Stomach (tissue), 9 donors: ENCODE results near the gene HSPB6. TPM values are rescaled to one million over a fixed set of nuclear protein-coding genes. Genes with fewer than 3 reads are reported as not detected.
A peak's percentile ranks its signal among the peaks of the same experiment; 100 is the strongest.

ENCODE experiments used
- DNase-seq, 2 donors: peaks; one replicate each; pipeline versions ENCODE4 v3.0.0 to v3.0.0-alpha.2; 2013 to 2019
- H3K27ac ChIP-seq, 5 donors: fragments of 200-600 bp in 4 of 5; sonication (generic) in 4 of 5; one replicate each; pipeline ENCODE4 v1.5.1; 2013 to 2019; ENCODE audit warnings: mild to moderate bottlenecking in 1 of 5, moderate library complexity in 1 of 5
- H3K27me3 ChIP-seq, 3 donors: fragments of 200-600 bp; sonication (generic); one replicate each; pipeline ENCODE4 v1.5.1; 2017 to 2019; ENCODE audit warnings: mixed run types in 1 of 3
- H3K36me3 ChIP-seq, 4 donors: fragments of 200-600 bp; sonication (generic); 1 replicate in 3 of 4; 2 replicates in 1 of 4; pipeline ENCODE4 v1.5.1; 2016 to 2019
- H3K4me1 ChIP-seq, 4 donors: fragments of 200-600 bp; sonication (generic); one replicate each; pipeline ENCODE4 v1.5.1; 2016 to 2019
- H3K4me3 ChIP-seq, 4 donors: fragments of 200-600 bp; sonication (generic) in 3 of 4; one replicate each; pipeline ENCODE4 v1.5.1; 2016 to 2019; ENCODE audit warnings: mild to moderate bottlenecking in 1 of 4
- H3K9me3 ChIP-seq, 4 donors: fragments of 200-600 bp; sonication (generic); one replicate each; pipeline ENCODE4 v1.5.1; 2016 to 2019
- EP300 ChIP-seq: sonication (generic); formaldehyde crosslinking; IDR thresholded peaks from one replicate; pipeline ENCODE4 v1.6.1; 2017; ENCODE audit warnings: antibody characterized with exemption
- POLR2A ChIP-seq, 4 donors: fragments of 450-650 bp; IDR thresholded peaks; one replicate each; pipeline ENCODE4 v1.6.1; 2016; ENCODE audit warnings: antibody characterized with exemption in 4 of 4, control low read depth in 2 of 4, mild to moderate bottlenecking in 1 of 4, moderate library complexity in 1 of 4
- POLR2AphosphoS5 ChIP-seq, 3 donors: sonication (generic); formaldehyde crosslinking; IDR thresholded peaks; one replicate each; pipeline ENCODE4 v1.6.1; 2016; ENCODE audit warnings: antibody characterized with exemption in 3 of 3
- WGBS, 5 donors: extraction: QIAGEN DNeasy Blood & Tissue Kit in 3 of 5; methylation state at CpG; one replicate each; pipeline versions ENCODE4 v1.1.5 to v1.1.7; 2013 to 2018; 5-methylcytosine and 5-hydroxymethylcytosine counted together
- intact Hi-C: fragments of 100-400 bp; cut with DNase I; formaldehyde crosslinking; loops from one replicate; pipeline ENCODE4 v1.15.1; 2023; ENCODE audit warnings: low total_unique reads
- polyA plus RNA-seq, 3 donors: library from polyadenylated mRNA; stranded (reverse); fragments of 200-250 nt; gene quantifications; one replicate each; pipeline ENCODE4 v1.2.3, GENCODE V29; 2013
- total RNA-seq, 5 donors: library from RNA; depleted of rRNA; stranded (reverse); fragments of >200 nt; gene quantifications; one replicate each; pipeline versions ENCODE4 v1.1.0 to v1.2.3, GENCODE V29; 2014 to 2016
- TF ChIP-seq, protein P1 (sequence below), 7 experiments: fragments of 450-650 bp in 4 of 7; fragments of 200-600 bp in 3 of 7; sonication (generic) in 3 of 7; IDR thresholded peaks; one replicate each; pipeline ENCODE4 v1.5.1; 2016 to 2019; ENCODE audit warnings: antibody characterized with exemption in 7 of 7, control low read depth in 2 of 7, mild to moderate bottlenecking in 1 of 7
- donor health status: healthy with polysubstance abuse.
- donor health status: Bipolar disorder and iron deficiency.
- donor health status: healthy.

HSPB6 gene
- total and polyA plus RNA-seq, 8 donors, result 25.0 to 492 (median 81.0) TPM

DNA sequence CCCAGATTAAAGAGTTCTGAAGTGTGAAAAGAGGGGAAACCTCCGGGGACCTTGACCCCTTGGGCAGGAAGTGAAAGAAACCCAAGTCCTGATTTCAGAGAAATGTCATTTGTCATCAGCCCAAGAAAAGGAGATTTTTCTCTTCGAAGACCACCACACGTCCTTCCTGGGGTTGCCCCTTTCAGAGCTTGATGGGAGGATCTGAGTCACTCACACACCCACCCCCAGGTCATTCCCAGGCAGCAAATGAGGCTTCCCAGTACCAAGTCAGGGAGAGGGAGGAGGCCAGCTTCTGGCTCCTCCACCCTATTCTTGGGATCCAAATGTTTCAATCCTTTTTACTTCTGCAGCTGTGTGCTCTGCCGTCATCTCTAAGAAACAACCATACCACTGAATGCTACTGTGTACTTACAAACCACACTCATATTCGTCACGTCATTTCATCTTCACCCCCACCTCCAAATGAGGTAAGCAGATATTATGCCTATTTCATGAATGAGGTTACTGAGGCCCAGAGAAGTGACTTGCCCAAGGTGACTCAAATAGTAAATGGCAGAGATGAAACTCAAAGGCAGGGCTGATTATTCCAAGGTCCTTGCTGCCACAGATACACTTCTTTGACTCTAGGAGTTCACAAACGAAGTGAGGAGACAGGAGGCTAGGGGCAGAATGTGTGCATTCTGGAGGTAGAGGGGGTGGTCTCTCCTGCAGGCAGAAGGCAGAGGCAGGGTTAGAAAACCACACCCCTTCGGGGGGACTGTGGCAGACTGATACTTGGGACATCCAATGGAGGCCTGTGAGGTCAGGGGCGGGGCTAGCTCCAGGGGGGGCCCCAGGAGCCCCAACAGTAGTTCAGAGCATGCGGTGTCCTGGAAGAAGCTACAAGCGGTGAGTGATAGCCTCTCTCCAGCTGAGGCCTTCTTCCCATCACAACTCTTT is 44.0 kb downstream of the HSPB6 start:
- no peak overlapping the region for H3K4me3 ChIP-seq
- H3K27ac ChIP-seq, result no peak overlapping the region
- H3K27me3 ChIP-seq, result no peaks in the 10 kb centered on the region
- no peaks in the 10 kb centered on the region for H3K9me3 ChIP-seq
- WGBS, 5 donors, result 64 to 74% (median 73%) methylated on average over 10 to 11 of the region's 11 CpGs
- DNase-seq, result peak in 1 of 2 donors; percentile 3
- intact Hi-C loops, result loop anchor here (10.0 kb wide), 1 partner anchor 168 kb away; the partner anchor contains the start of gene TMEM147
- H3K36me3 ChIP-seq, result no peaks in the 10 kb centered on the region
- TF ChIP-seq POLR2A (IDR thresholded peaks at IDR 0.05) (no peak), EP300 (no peak), POLR2AphosphoS5 (IDR thresholded peaks at IDR 0.05) (no peak)
- TF ChIP-seq, protein P1, sequence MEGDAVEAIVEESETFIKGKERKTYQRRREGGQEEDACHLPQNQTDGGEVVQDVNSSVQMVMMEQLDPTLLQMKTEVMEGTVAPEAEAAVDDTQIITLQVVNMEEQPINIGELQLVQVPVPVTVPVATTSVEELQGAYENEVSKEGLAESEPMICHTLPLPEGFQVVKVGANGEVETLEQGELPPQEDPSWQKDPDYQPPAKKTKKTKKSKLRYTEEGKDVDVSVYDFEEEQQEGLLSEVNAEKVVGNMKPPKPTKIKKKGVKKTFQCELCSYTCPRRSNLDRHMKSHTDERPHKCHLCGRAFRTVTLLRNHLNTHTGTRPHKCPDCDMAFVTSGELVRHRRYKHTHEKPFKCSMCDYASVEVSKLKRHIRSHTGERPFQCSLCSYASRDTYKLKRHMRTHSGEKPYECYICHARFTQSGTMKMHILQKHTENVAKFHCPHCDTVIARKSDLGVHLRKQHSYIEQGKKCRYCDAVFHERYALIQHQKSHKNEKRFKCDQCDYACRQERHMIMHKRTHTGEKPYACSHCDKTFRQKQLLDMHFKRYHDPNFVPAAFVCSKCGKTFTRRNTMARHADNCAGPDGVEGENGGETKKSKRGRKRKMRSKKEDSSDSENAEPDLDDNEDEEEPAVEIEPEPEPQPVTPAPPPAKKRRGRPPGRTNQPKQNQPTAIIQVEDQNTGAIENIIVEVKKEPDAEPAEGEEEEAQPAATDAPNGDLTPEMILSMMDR (IDR thresholded peaks at IDR 0.05), result no peak
- peaks cover 13 to 24% (median 15%) of the 10 kb centered on the region in 4 donors for H3K4me1 ChIP-seq

- Histone ChIP-seq H3K36me3 (no peaks in the 10 kb centered on the region), H3K27me3 (no peaks in the 10 kb centered on the region), H3K9me3 (no peaks in the 10 kb centered on the region), H3K27ac (peak overlapping the region in 2 of 5 donors; percentile 2 to 8), H3K4me1 (peaks cover 7 to 13% (median 10%) of the 10 kb centered on the region in 4 donors), H3K4me3 (no peak overlapping the region)
- no peak for DNase-seq
- intact Hi-C loops, result loop anchor here (10.0 kb wide), 1 partner anchor 166 kb away; the partner anchor contains the start of gene TMEM147
- TF ChIP-seq, protein P1 (IDR thresholded peaks at IDR 0.05), result no peak
- no peak for TF ChIP-seq POLR2A (IDR thresholded peaks at IDR 0.05)
- no peak for TF ChIP-seq EP300
- no peak for TF ChIP-seq POLR2AphosphoS5 (IDR thresholded peaks at IDR 0.05)
- 42 to 59% (median 56%) methylated on average over 13 of the region's 13 CpGs for WGBS, 5 donors
Observed at GRCh38 chr19:35710784-35711723, 45.8 kb downstream of the HSPB6 start.

- H3K27ac ChIP-seq, result no peak overlapping the region
- no peaks in the 10 kb centered on the region for H3K36me3 ChIP-seq
- peaks cover 0 to 9% (median 0%) of the 10 kb centered on the region in 3 donors for H3K27me3 ChIP-seq
- peaks cover 0 to 2% (median under 1%) of the 10 kb centered on the region in 4 donors for H3K4me1 ChIP-seq
- TF ChIP-seq POLR2AphosphoS5 (IDR thresholded peaks at IDR 0.05) (no peak), EP300 (no peak), POLR2A (IDR thresholded peaks at IDR 0.05) (no peak)
- TF ChIP-seq, protein P1 (IDR thresholded peaks at IDR 0.05), result no peak
- no peak overlapping the region for H3K4me3 ChIP-seq
- H3K9me3 ChIP-seq, result no peaks in the 10 kb centered on the region
- intact Hi-C loops, result no loop called here
- peak in 1 of 2 donors; percentile 12 for DNase-seq
- 82 to 100% (median 97%) methylated on average over 1 of the region's 1 CpG for WGBS, 5 donors
Observed at GRCh38 chr19:35708391-35708790, 48.4 kb downstream of the HSPB6 start.

Other genes with a start within 250 kb of the HSPB6 start
- gene DMKN, start 243.4 kb downstream of the HSPB6 start, total RNA-seq, result 10 to 100 TPM in 2 of 5 donors, 1 to 10 TPM in 2, not detected in 1; 4.9 to 36.9 (median 20.2) TPM
- 100 to 1,000 TPM in 1 of 3 donors, 10 to 100 TPM in 2; 76.7 to 139 (median 83.6) TPM for gene DMKN, start 243.4 kb downstream of the HSPB6 start, polyA plus RNA-seq
- gene SBSN, start 228.7 kb downstream of the HSPB6 start, total RNA-seq, result not detected
- 10 to 100 TPM in 1 of 3 donors, 1 to 10 TPM in 1, not detected in 1; 1.1 to 29.2 TPM for gene SBSN, start 228.7 kb downstream of the HSPB6 start, polyA plus RNA-seq
- gene GAPDHS, start 223.6 kb downstream of the HSPB6 start, total RNA-seq, result not detected
- not detected for gene GAPDHS, start 223.6 kb downstream of the HSPB6 start, polyA plus RNA-seq
- 100 to 1,000 TPM in 1 of 5 donors, 10 to 100 TPM in 3, 1 to 10 TPM in 1; 7.0 to 121 (median 57.6) TPM for gene TMEM147, start 211.4 kb downstream of the HSPB6 start, total RNA-seq
- gene TMEM147, start 211.4 kb downstream of the HSPB6 start, polyA plus RNA-seq, result 100 to 1,000 TPM in 1 of 3 donors, 10 to 100 TPM in 2; 63.4 to 131 (median 77.4) TPM
- gene ATP4A, start 193.4 kb downstream of the HSPB6 start, total RNA-seq, result 100 to 1,000 TPM in 4 of 5 donors, 1 to 10 TPM in 1; 9.8 to 890 (median 236) TPM
- 100 to 1,000 TPM; 257 to 357 (median 345) TPM for gene ATP4A, start 193.4 kb downstream of the HSPB6 start, polyA plus RNA-seq
- gene PMIS2, start 170.9 kb downstream of the HSPB6 start, total RNA-seq, result not detected
- not detected for gene PMIS2, start 170.9 kb downstream of the HSPB6 start, polyA plus RNA-seq
- gene HAUS5, start 144.3 kb downstream of the HSPB6 start, total RNA-seq, result 10 to 100 TPM in 1 of 5 donors, 1 to 10 TPM in 4; 4.1 to 23.2 (median 4.9) TPM
- 10 to 100 TPM in 1 of 3 donors, 1 to 10 TPM in 2; 4.4 to 17.0 (median 5.6) TPM for gene HAUS5, start 144.3 kb downstream of the HSPB6 start, polyA plus RNA-seq
- 100 to 1,000 TPM in 1 of 5 donors, 10 to 100 TPM in 4; 26.6 to 133 (median 46.9) TPM for gene RBM42, start 128.0 kb downstream of the HSPB6 start, total RNA-seq
- gene RBM42, start 128.0 kb downstream of the HSPB6 start, polyA plus RNA-seq, result 10 to 100 TPM; 56.5 to 60.8 (median 58.6) TPM
- 10 to 100 TPM in 1 of 5 donors, under 1 TPM in 1, not detected in 3; 0.55 to 11.7 TPM for gene ETV2, start 115.3 kb downstream of the HSPB6 start, total RNA-seq
- gene ETV2, start 115.3 kb downstream of the HSPB6 start, polyA plus RNA-seq, result 1 to 10 TPM; 4.5 to 6.3 (median 6.1) TPM
- 100 to 1,000 TPM; 198 to 680 (median 373) TPM for gene COX6B1, start 108.7 kb downstream of the HSPB6 start, total RNA-seq
- gene COX6B1, start 108.7 kb downstream of the HSPB6 start, polyA plus RNA-seq, result 1,000 to 10,000 TPM; 1,105 to 1,293 (median 1,217) TPM
- gene UPK1A, start 90.5 kb downstream of the HSPB6 start, total RNA-seq, result not detected
- under 1 TPM in 1 of 3 donors, not detected in 2; 0.08 TPM for gene UPK1A, start 90.5 kb downstream of the HSPB6 start, polyA plus RNA-seq
- 1 to 10 TPM in 1 of 5 donors, not detected in 4; 8.2 TPM for gene ZBTB32, start 52.5 kb downstream of the HSPB6 start, total RNA-seq
- under 1 TPM in 2 of 3 donors, not detected in 1; 0.43 to 0.46 TPM for gene ZBTB32, start 52.5 kb downstream of the HSPB6 start, polyA plus RNA-seq
- gene KMT2B, start 39.0 kb downstream of the HSPB6 start, total RNA-seq, result 10 to 100 TPM in 4 of 5 donors, 1 to 10 TPM in 1; 8.3 to 92.4 (median 24.9) TPM
- gene KMT2B, start 39.0 kb downstream of the HSPB6 start, polyA plus RNA-seq, result 10 to 100 TPM; 13.9 to 22.6 (median 15.1) TPM
- 10 to 100 TPM in 2 of 5 donors, 1 to 10 TPM in 3; 3.6 to 36.8 (median 9.0) TPM for gene IGFLR1, start 14.6 kb downstream of the HSPB6 start, total RNA-seq
- gene IGFLR1, start 14.6 kb downstream of the HSPB6 start, polyA plus RNA-seq, result 10 to 100 TPM in 1 of 3 donors, 1 to 10 TPM in 2; 6.4 to 15.6 (median 9.8) TPM
- gene U2AF1L4, start 11.6 kb downstream of the HSPB6 start, total RNA-seq, result 10 to 100 TPM; 11.4 to 98.0 (median 57.1) TPM
- 10 to 100 TPM; 27.6 to 53.0 (median 44.8) TPM for gene U2AF1L4, start 11.6 kb downstream of the HSPB6 start, polyA plus RNA-seq
- 10 to 100 TPM in 3 of 5 donors, 1 to 10 TPM in 1, not detected in 1; 9.3 to 58.0 (median 32.2) TPM for gene PSENEN, start 11.4 kb downstream of the HSPB6 start, total RNA-seq
- 100 to 1,000 TPM in 1 of 3 donors, 10 to 100 TPM in 2; 49.2 to 101 (median 51.0) TPM for gene PSENEN, start 11.4 kb downstream of the HSPB6 start, polyA plus RNA-seq
- 10 to 100 TPM in 3 of 5 donors, 1 to 10 TPM in 2; 2.3 to 26.5 (median 17.9) TPM for gene LIN37, start 8.5 kb downstream of the HSPB6 start, total RNA-seq
- gene LIN37, start 8.5 kb downstream of the HSPB6 start, polyA plus RNA-seq, result 10 to 100 TPM; 21.5 to 44.9 (median 29.2) TPM
- 10 to 100 TPM in 4 of 5 donors, 1 to 10 TPM in 1; 5.9 to 61.3 (median 36.5) TPM for gene PROSER3, start 1.1 kb upstream of the HSPB6 start, total RNA-seq
- gene PROSER3, start 1.1 kb upstream of the HSPB6 start, polyA plus RNA-seq, result 1 to 10 TPM; 3.6 to 6.7 (median 4.5) TPM
- 10 to 100 TPM in 4 of 5 donors, 1 to 10 TPM in 1; 5.1 to 73.6 (median 25.4) TPM for gene ARHGAP33, start 18.5 kb upstream of the HSPB6 start, total RNA-seq
- gene ARHGAP33, start 18.5 kb upstream of the HSPB6 start, polyA plus RNA-seq, result 1 to 10 TPM; 1.4 to 8.0 (median 6.9) TPM
- gene PRODH2, start 55.8 kb upstream of the HSPB6 start, total RNA-seq, result not detected
- gene PRODH2, start 55.8 kb upstream of the HSPB6 start, polyA plus RNA-seq, result under 1 TPM in 1 of 3 donors, not detected in 2; 0.23 TPM
- 10 to 100 TPM in 1 of 5 donors, 1 to 10 TPM in 1, under 1 TPM in 1, not detected in 2; 0.37 to 17.9 (median 5.4) TPM for gene NPHS1, start 95.5 kb upstream of the HSPB6 start, total RNA-seq
- under 1 TPM; 0.10 to 0.61 (median 0.25) TPM for gene NPHS1, start 95.5 kb upstream of the HSPB6 start, polyA plus RNA-seq
- under 1 TPM in 2 of 5 donors, not detected in 3; 0.43 to 0.73 TPM for gene KIRREL2, start 99.9 kb upstream of the HSPB6 start, total RNA-seq
- under 1 TPM in 2 of 3 donors, not detected in 1; 0.56 to 0.65 TPM for gene KIRREL2, start 99.9 kb upstream of the HSPB6 start, polyA plus RNA-seq
- 10 to 100 TPM in 4 of 5 donors, 1 to 10 TPM in 1; 5.3 to 76.5 (median 18.8) TPM for gene APLP1, start 111.5 kb upstream of the HSPB6 start, total RNA-seq
- gene APLP1, start 111.5 kb upstream of the HSPB6 start, polyA plus RNA-seq, result 10 to 100 TPM; 12.5 to 31.3 (median 18.1) TPM
- 10 to 100 TPM in 3 of 5 donors, 1 to 10 TPM in 1, not detected in 1; 6.6 to 42.0 (median 17.6) TPM for gene NFKBID, start 143.5 kb upstream of the HSPB6 start, total RNA-seq
- 1 to 10 TPM; 2.4 to 7.1 (median 3.3) TPM for gene NFKBID, start 143.5 kb upstream of the HSPB6 start, polyA plus RNA-seq
- 10 to 100 TPM in 1 of 5 donors, 1 to 10 TPM in 1, not detected in 3; 5.0 to 12.5 TPM for gene HCST, start 145.5 kb upstream of the HSPB6 start, total RNA-seq
- gene HCST, start 145.5 kb upstream of the HSPB6 start, polyA plus RNA-seq, result 10 to 100 TPM in 1 of 3 donors, 1 to 10 TPM in 2; 8.2 to 11.3 (median 9.2) TPM
- 10 to 100 TPM in 2 of 5 donors, 1 to 10 TPM in 1, not detected in 2; 9.4 to 72.3 (median 14.1) TPM for gene TYROBP, start 151.3 kb upstream of the HSPB6 start, total RNA-seq
- gene TYROBP, start 151.3 kb upstream of the HSPB6 start, polyA plus RNA-seq, result 100 to 1,000 TPM in 1 of 3 donors, 10 to 100 TPM in 2; 38.4 to 106 (median 87.2) TPM
- 10 to 100 TPM in 2 of 5 donors, 1 to 10 TPM in 2, under 1 TPM in 1; 0.73 to 48.1 (median 4.0) TPM for gene LRFN3, start 179.3 kb upstream of the HSPB6 start, total RNA-seq
- gene LRFN3, start 179.3 kb upstream of the HSPB6 start, polyA plus RNA-seq, result 1 to 10 TPM; 2.0 to 6.7 (median 2.6) TPM
- 10 to 100 TPM in 3 of 5 donors, 1 to 10 TPM in 1, not detected in 1; 8.0 to 38.1 (median 21.1) TPM for gene SDHAF1, start 238.2 kb upstream of the HSPB6 start, total RNA-seq
- 10 to 100 TPM; 19.2 to 31.2 (median 28.3) TPM for gene SDHAF1, start 238.2 kb upstream of the HSPB6 start, polyA plus RNA-seq